HL-60 (cell line): Measurements from ENCODE around the gene HDAC9.

Source experiments
- DNase-seq, 2 experiments: peaks; one replicate each; pipeline ENCODE4 v3.0.0-alpha.2; 2010 to 2020; ENCODE audit warnings: low read depth in 1 of 2, low spot score in 1 of 2
- H3K27ac ChIP-seq: fragments of 250-450 bp; sonication (Bioruptor Pico); replicated peaks from 2 replicates; pipeline ENCODE4 v1.5.1; 2020; ENCODE audit warnings: mild to moderate bottlenecking, moderate library complexity
- H3K27me3 ChIP-seq: fragments of 250-450 bp; sonication (Bioruptor Pico); 2 replicates; pipeline ENCODE4 v1.5.1; 2021; ENCODE audit warnings: mild to moderate bottlenecking, moderate library complexity; ENCODE audit not compliant: insufficient read depth, poor library complexity, severe bottlenecking
- H3K4me3 ChIP-seq: replicated peaks from 2 replicates; pipeline ENCODE4 v1.5.1; 2011; ENCODE audit warnings: mild to moderate bottlenecking, control low read depth, low read length; ENCODE audit not compliant: insufficient read depth
- CTCF ChIP-seq: IDR thresholded peaks from one replicate; pipeline ENCODE4 v1.5.1; 2011; ENCODE audit warnings: low read length, control low read depth, inconsistent platforms; ENCODE audit not compliant: insufficient read depth
- GABPA ChIP-seq: IDR thresholded peaks from 2 replicates; pipeline ENCODE4 v1.6.1; 2012; ENCODE audit warnings: low read depth
- POLR2AphosphoS5 ChIP-seq: IDR thresholded peaks from 2 replicates; pipeline ENCODE4 v1.6.1; 2012; ENCODE audit warnings: low read depth
- REST ChIP-seq: IDR thresholded peaks from 2 replicates; pipeline ENCODE4 v1.6.1; 2012; ENCODE audit warnings: low read depth; ENCODE audit not compliant: insufficient replicate concordance
- SPI1 ChIP-seq: IDR thresholded peaks from 2 replicates; pipeline ENCODE4 v1.6.1; 2012; ENCODE audit warnings: low read depth, mild to moderate bottlenecking, borderline replicate concordance

Gene HDAC9

GRCh38 chr7:18900236-18900635 lies 404.7 kb downstream of the HDAC9 start:
- Histone ChIP-seq H3K4me3 (no peak overlapping the region), H3K27ac (no peak overlapping the region), H3K27me3 (no peaks in the 10 kb centered on the region)
- TF ChIP-seq SPI1 (no peak), REST (no peak), CTCF (no peak), POLR2AphosphoS5 (no peak), GABPA (no peak)
- no peak for DNase-seq

GRCh38 chr7:18900803-18901202 lies 405.3 kb downstream of the HDAC9 start:
- H3K27me3 ChIP-seq, result no peaks in the 10 kb centered on the region
- TF ChIP-seq CTCF (no peak), SPI1 (no peak), GABPA (no peak), REST (no peak), POLR2AphosphoS5 (no peak)
- no peak overlapping the region for H3K27ac ChIP-seq
- no peak for DNase-seq
- H3K4me3 ChIP-seq, result no peak overlapping the region

- Histone ChIP-seq H3K4me3 (no peak overlapping the region), H3K27ac (no peak overlapping the region), H3K27me3 (no peaks in the 10 kb centered on the region)
- DNase-seq, result no peak
- TF ChIP-seq POLR2AphosphoS5 (no peak), CTCF (no peak), REST (no peak), GABPA (no peak), SPI1 (no peak)
Measured at GRCh38 chr7:18901351-18901750, 405.8 kb downstream of the HDAC9 start.
